ENCODE data around the gene IL17RA.

IL17RA gene

GRCh38 chr22:17114898-17115235 lies 30.1 kb downstream of the IL17RA start:
- Histone ChIP-seq H3K27me3 (ENCODE audit: low read length) (no peaks in the 10 kb centered on the region), H2AFZ (ENCODE audit: low read depth, low read length, severe bottlenecking) (no peak overlapping the region), H3K4me2 (ENCODE audit: low read depth, low read length, poor library complexity, severe bottlenecking) (no peak overlapping the region), H3K36me3 (ENCODE audit: low read length) (no peaks in the 10 kb centered on the region), H3K9ac (ENCODE audit: low read length) (no peak overlapping the region), H3K9me3 (ENCODE audit: insufficient read depth, low read length) (no peaks in the 10 kb centered on the region), H3K9me2 (replicated peaks; ENCODE audit: insufficient read depth, low read length) (no peaks in the 10 kb centered on the region), H3K27ac (ENCODE audit: low read depth, low read length) (no peak overlapping the region), H3K79me2 (ENCODE audit: insufficient read depth, low read length) (no peaks in the 10 kb centered on the region), H3K4me3 (ENCODE audit: insufficient read depth, low read length, poor library complexity, severe bottlenecking) (no peak overlapping the region), H4K20me1 (ENCODE audit: low read depth, low read length) (no peaks in the 10 kb centered on the region), H3F3A (ENCODE audit: insufficient read depth) (no peaks in the 10 kb centered on the region)
- no peak for TF ChIP-seq CTCF (IDR thresholded peaks at IDR 0.05; ENCODE audit: insufficient read depth, low read length, poor library complexity, severe bottlenecking)
- TF ChIP-seq EZH2phosphoT487 (conservative IDR thresholded peaks at IDR 0.05; ENCODE audit: low read length), result no peak

- H3K27me3 ChIP-seq (ENCODE audit: low read length), result no peaks in the 10 kb centered on the region
- no peak overlapping the region for H3K4me2 ChIP-seq (ENCODE audit: low read depth, low read length, poor library complexity, severe bottlenecking)
- no peak overlapping the region for H2AFZ ChIP-seq (ENCODE audit: low read depth, low read length, severe bottlenecking)
- H3K9me3 ChIP-seq (ENCODE audit: insufficient read depth, low read length), result no peaks in the 10 kb centered on the region
- TF ChIP-seq CTCF (IDR thresholded peaks at IDR 0.05; ENCODE audit: insufficient read depth, low read length, poor library complexity, severe bottlenecking) (no peak), EZH2phosphoT487 (conservative IDR thresholded peaks at IDR 0.05; ENCODE audit: low read length) (no peak)
- no peaks in the 10 kb centered on the region for H3F3A ChIP-seq (ENCODE audit: insufficient read depth)
- H3K36me3 ChIP-seq (ENCODE audit: low read length), result no peaks in the 10 kb centered on the region
- H3K9me2 ChIP-seq (replicated peaks; ENCODE audit: insufficient read depth, low read length), result no peaks in the 10 kb centered on the region
- no peaks in the 10 kb centered on the region for H4K20me1 ChIP-seq (ENCODE audit: low read depth, low read length)
- no peak overlapping the region for H3K27ac ChIP-seq (ENCODE audit: low read depth, low read length)
- H3K9ac ChIP-seq (ENCODE audit: low read length), result no peak overlapping the region
- H3K4me3 ChIP-seq (ENCODE audit: insufficient read depth, low read length, poor library complexity, severe bottlenecking), result no peak overlapping the region
- no peaks in the 10 kb centered on the region for H3K79me2 ChIP-seq (ENCODE audit: insufficient read depth, low read length)
Measured at GRCh38 chr22:17115236-17115635, 30.4 kb downstream of the IL17RA start.

- Histone ChIP-seq H3K9me2 (replicated peaks; ENCODE audit: insufficient read depth, low read length) (no peaks in the 10 kb centered on the region), H3K4me3 (ENCODE audit: insufficient read depth, low read length, poor library complexity, severe bottlenecking) (no peak overlapping the region), H3K79me2 (ENCODE audit: insufficient read depth, low read length) (no peaks in the 10 kb centered on the region), H3K27ac (ENCODE audit: low read depth, low read length) (no peak overlapping the region), H3F3A (ENCODE audit: insufficient read depth) (no peaks in the 10 kb centered on the region), H3K9me3 (ENCODE audit: insufficient read depth, low read length) (no peaks in the 10 kb centered on the region), H3K36me3 (ENCODE audit: low read length) (no peaks in the 10 kb centered on the region), H3K27me3 (ENCODE audit: low read length) (no peaks in the 10 kb centered on the region), H3K4me2 (ENCODE audit: low read depth, low read length, poor library complexity, severe bottlenecking) (no peak overlapping the region), H3K9ac (ENCODE audit: low read length) (no peak overlapping the region), H4K20me1 (ENCODE audit: low read depth, low read length) (no peaks in the 10 kb centered on the region), H2AFZ (ENCODE audit: low read depth, low read length, severe bottlenecking) (no peak overlapping the region)
- TF ChIP-seq CTCF (IDR thresholded peaks at IDR 0.05; ENCODE audit: insufficient read depth, low read length, poor library complexity, severe bottlenecking) (no peak), EZH2phosphoT487 (conservative IDR thresholded peaks at IDR 0.05; ENCODE audit: low read length) (no peak)
Measured at GRCh38 chr22:17115945-17116565, 31.3 kb downstream of the IL17RA start.
